Neural crest cell (in vitro differentiated cells): ENCODE results near the gene LAMA3. TPM values are rescaled to one million over a fixed set of nuclear protein-coding genes. Genes with fewer than 3 reads are reported as not detected.
"Not testable (repeated sequence)": the region's sequence is repeated elsewhere in the genome, so short reads cannot be mapped to it uniquely, and the experiment has no call there.

Experiments
- DNase-seq: peaks from one replicate; pipeline ENCODE4 v3.0.0; 2021; ENCODE audit warnings: low read depth, mixed read lengths, low spot score
- H3K27ac Mint-ChIP-seq: one replicate; pipeline ENCODE4 v1.8.0; 2021; ENCODE audit warnings: mild to moderate bottlenecking, mixed read lengths; ENCODE audit not compliant: unreplicated experiment
- H3K27me3 Mint-ChIP-seq: 2 replicates; pipeline ENCODE4 v1.8.0; 2021; ENCODE audit warnings: low read depth, mild to moderate bottlenecking, mixed read lengths
- H3K36me3 Mint-ChIP-seq: 2 replicates; pipeline ENCODE4 v1.8.0; 2021; ENCODE audit warnings: low read depth, mild to moderate bottlenecking, mixed read lengths
- H3K4me1 Mint-ChIP-seq: 2 replicates; pipeline ENCODE4 v1.8.0; 2021; ENCODE audit warnings: mixed read lengths
- H3K4me3 Mint-ChIP-seq: one replicate; pipeline ENCODE4 v1.8.0; 2021; ENCODE audit warnings: mild to moderate bottlenecking, mixed read lengths
- H3K9me3 Mint-ChIP-seq: 2 replicates; pipeline ENCODE4 v1.8.0; 2021; ENCODE audit warnings: mixed read lengths
- CTCF ChIP-seq: fragments of 200-600 bp; sonication (generic); conservative IDR thresholded peaks from 2 replicates; pipeline ENCODE4 v1.5.0; 2021; ENCODE audit warnings: antibody characterized with exemption, mild to moderate bottlenecking
- total RNA-seq: library from RNA; stranded (reverse); gene quantifications from 2 replicates; pipeline ENCODE4 v1.2.1, GENCODE V29; 2021

Gene LAMA3
- total RNA-seq, 1 donor from 2014 or later, result 0.35 TPM

GRCh38 chr18:23735021-23735464, 45.8 kb downstream of the LAMA3 start:
- no peak for DNase-seq
- Mint-ChIP-seq H3K27me3 (peaks cover 3% of the 10 kb centered on the region), H3K9me3 (no peaks in the 10 kb centered on the region)

GRCh38 chr18:23737578-23737977, 48.3 kb downstream of the LAMA3 start:
- Mint-ChIP-seq H3K4me3 (no peak overlapping the region), H3K36me3 (no peaks in the 10 kb centered on the region), H3K4me1 (no peaks in the 10 kb centered on the region), H3K9me3 (no peaks in the 10 kb centered on the region), H3K27ac (no peak overlapping the region), H3K27me3 (no peaks in the 10 kb centered on the region)
- no peak for TF ChIP-seq CTCF
- no peak for DNase-seq

More at GRCh38 chr18:23735021-23735464, 45.8 kb downstream of the LAMA3 start:
- Mint-ChIP-seq H3K4me3 (no peak overlapping the region), H3K4me1 (no peaks in the 10 kb centered on the region), H3K27ac (no peak overlapping the region), H3K36me3 (no peaks in the 10 kb centered on the region)
- TF ChIP-seq CTCF, result no peak

GRCh38 chr18:23738151-23738550, 48.9 kb downstream of the LAMA3 start:
- TF ChIP-seq CTCF, result no peak
- Mint-ChIP-seq H3K27me3 (no peaks in the 10 kb centered on the region), H3K27ac (no peak overlapping the region), H3K36me3 (no peaks in the 10 kb centered on the region), H3K9me3 (no peaks in the 10 kb centered on the region), H3K4me3 (no peak overlapping the region), H3K4me1 (no peaks in the 10 kb centered on the region)
- DNase-seq, result no peak

GRCh38 chr18:23738575-23738974, 49.3 kb downstream of the LAMA3 start:
- no peaks in the 10 kb centered on the region for H3K27me3 Mint-ChIP-seq
- H3K36me3 Mint-ChIP-seq, result no peaks in the 10 kb centered on the region
- no peaks in the 10 kb centered on the region for H3K9me3 Mint-ChIP-seq
- no peaks in the 10 kb centered on the region for H3K4me1 Mint-ChIP-seq
- no peak for TF ChIP-seq CTCF
- no peak for DNase-seq
- no peak overlapping the region for H3K4me3 Mint-ChIP-seq
- H3K27ac Mint-ChIP-seq, result no peak overlapping the region

GRCh38 chr18:23740105-23740830, 51.0 kb downstream of the LAMA3 start:
- no peak for DNase-seq
- H3K9me3 Mint-ChIP-seq, result no peaks in the 10 kb centered on the region
- no peaks in the 10 kb centered on the region for H3K36me3 Mint-ChIP-seq
- no peaks in the 10 kb centered on the region for H3K4me1 Mint-ChIP-seq
- no peak overlapping the region for H3K27ac Mint-ChIP-seq
- H3K27me3 Mint-ChIP-seq, result no peaks in the 10 kb centered on the region
- no peak for TF ChIP-seq CTCF
- H3K4me3 Mint-ChIP-seq, result no peak overlapping the region

- not testable (repeated sequence) for DNase-seq, H3K27ac Mint-ChIP-seq, H3K4me3 Mint-ChIP-seq, H3K9me3 Mint-ChIP-seq, H3K4me1 Mint-ChIP-seq, H3K36me3 Mint-ChIP-seq, H3K27me3 Mint-ChIP-seq
Measured at GRCh38 chr18:23741967-23742366, 52.7 kb downstream of the LAMA3 start.
